ENCODE data around the gene RHBDL1. TPM values are rescaled to one million over a fixed set of nuclear protein-coding genes. Genes with fewer than 3 reads are reported as not detected.
A peak's percentile ranks its signal among the peaks of the same experiment; 100 is the strongest.

RHBDL1 gene
- total and polyA plus RNA-seq, 2 experiments from 2014 or later, result 8.4 to 10.1 TPM

DNA sequence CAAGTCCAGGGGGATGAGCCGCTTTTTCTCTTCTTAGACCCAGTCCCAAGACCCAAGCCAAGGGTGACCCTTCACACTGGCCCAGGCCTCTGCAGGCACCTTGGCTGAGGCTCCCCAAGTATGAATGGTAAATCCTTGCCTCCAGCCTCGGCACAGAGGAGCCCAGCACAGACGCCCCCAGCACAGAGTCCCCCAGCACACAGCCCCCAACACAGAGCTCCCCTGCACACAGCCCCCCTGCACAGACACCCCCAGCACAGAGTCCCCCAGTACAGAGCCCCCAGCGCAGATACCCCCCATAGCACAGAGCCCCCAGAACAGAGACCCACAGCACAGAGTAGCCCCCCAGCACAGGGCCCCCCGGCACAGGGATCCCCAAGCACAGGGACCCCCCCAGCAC, 34.9 kb upstream of the RHBDL1 start (continued):
- TF ChIP-seq, protein P1, sequence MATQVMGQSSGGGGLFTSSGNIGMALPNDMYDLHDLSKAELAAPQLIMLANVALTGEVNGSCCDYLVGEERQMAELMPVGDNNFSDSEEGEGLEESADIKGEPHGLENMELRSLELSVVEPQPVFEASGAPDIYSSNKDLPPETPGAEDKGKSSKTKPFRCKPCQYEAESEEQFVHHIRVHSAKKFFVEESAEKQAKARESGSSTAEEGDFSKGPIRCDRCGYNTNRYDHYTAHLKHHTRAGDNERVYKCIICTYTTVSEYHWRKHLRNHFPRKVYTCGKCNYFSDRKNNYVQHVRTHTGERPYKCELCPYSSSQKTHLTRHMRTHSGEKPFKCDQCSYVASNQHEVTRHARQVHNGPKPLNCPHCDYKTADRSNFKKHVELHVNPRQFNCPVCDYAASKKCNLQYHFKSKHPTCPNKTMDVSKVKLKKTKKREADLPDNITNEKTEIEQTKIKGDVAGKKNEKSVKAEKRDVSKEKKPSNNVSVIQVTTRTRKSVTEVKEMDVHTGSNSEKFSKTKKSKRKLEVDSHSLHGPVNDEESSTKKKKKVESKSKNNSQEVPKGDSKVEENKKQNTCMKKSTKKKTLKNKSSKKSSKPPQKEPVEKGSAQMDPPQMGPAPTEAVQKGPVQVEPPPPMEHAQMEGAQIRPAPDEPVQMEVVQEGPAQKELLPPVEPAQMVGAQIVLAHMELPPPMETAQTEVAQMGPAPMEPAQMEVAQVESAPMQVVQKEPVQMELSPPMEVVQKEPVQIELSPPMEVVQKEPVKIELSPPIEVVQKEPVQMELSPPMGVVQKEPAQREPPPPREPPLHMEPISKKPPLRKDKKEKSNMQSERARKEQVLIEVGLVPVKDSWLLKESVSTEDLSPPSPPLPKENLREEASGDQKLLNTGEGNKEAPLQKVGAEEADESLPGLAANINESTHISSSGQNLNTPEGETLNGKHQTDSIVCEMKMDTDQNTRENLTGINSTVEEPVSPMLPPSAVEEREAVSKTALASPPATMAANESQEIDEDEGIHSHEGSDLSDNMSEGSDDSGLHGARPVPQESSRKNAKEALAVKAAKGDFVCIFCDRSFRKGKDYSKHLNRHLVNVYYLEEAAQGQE (IDR thresholded peaks at IDR 0.05; ENCODE audit: unreplicated experiment), result no peak
- TF ChIP-seq EZH2 (IDR thresholded peaks at IDR 0.05; ENCODE audit: low read depth, unreplicated experiment), result no peak

DNA sequence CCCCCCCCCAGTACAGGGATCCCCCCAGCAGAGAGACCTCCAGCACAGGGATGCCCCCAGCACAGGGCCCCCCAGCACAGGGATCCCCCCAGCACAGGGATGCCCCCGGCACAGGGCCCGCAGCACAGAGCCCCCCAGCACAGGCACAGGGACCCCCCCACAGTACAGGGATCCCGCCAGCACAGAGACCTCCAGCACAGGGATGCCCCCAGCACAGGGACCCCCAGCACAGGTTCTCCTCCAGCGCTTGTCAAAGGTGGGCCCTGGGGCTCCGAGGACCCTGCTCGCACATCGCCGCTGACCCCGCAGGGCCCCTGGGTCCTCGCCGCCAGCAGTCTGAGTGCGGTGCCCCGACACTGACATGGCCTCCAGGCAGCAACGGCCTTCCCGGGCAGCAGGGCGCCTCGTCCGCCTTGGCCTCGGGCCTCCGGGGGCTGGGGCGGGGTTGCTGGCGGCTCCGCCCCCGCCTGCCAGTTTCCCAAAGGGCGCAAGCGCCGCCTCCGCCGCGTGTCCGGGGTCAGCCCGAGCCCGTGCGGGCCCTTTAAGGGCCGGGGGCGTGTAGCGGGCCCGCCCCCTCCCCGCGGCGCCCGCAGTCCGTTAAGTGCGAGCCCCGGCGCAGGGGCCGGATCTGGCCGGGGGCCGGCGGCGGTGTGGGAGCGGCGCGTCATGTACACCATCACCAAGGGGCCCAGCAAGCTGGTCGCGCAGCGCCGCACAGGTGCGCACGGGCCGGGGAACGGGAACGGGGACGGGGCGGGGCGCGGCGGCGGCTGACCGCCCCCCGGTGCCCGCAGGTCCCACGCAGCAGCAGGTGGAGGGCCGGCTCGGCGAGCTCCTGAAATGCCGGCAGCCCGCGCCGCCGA, 33.9 kb upstream of the RHBDL1 start, which contains the start of gene MCRIP2:
MCRIP2 (plus strand) TSS at position 503 of the 863 bp plus-strand sequence; CDS start at position 667, 164 bp downstream.
- H3K36me3 ChIP-seq (ENCODE audit: insufficient read depth), result no peaks in the 10 kb centered on the region
- ATAC-seq, result peak; percentile 52
- peaks cover 23% of the 10 kb centered on the region for H3K4me1 Mint-ChIP-seq
- H4K20me1 ChIP-seq (replicated peaks; ENCODE audit: insufficient read depth), result no peaks in the 10 kb centered on the region; the same call in 1 of the 2 replicates
- peaks cover 24% of the 10 kb centered on the region for H3K4me1 ChIP-seq (ENCODE audit: insufficient read depth)
- no peak within 1 kb of the TSS for H3K27ac ChIP-seq (ENCODE audit: low read depth)
- H3K27me3 ChIP-seq (ENCODE audit: insufficient read depth), result no peaks in the 10 kb centered on the region
- H2AFZ ChIP-seq, result peak within 1 kb of the TSS; percentile 18
- H3K4me3 ChIP-seq, result peak within 1 kb of the TSS; percentile 74
- peak within 1 kb of the TSS; percentile 80 for H3K4me2 ChIP-seq
- H3K9me2 ChIP-seq (ENCODE audit: insufficient read depth), result no peaks in the 10 kb centered on the region
- H3K4me3 Mint-ChIP-seq, result peak within 1 kb of the TSS; percentile 75
- peak; percentile 92 for DNase-seq (ENCODE audit: low spot score)
- 0 out of 2 replicates have a peak, but pooled peaks cover 6% of the 10 kb centered on the region for H3F3A ChIP-seq (replicated peaks; ENCODE audit: low read depth)
- peaks cover 2% of the 10 kb centered on the region; the same call in 2 of the 3 replicates for H3K9me3 Mint-ChIP-seq
- peaks cover 11% of the 10 kb centered on the region for H3K27me3 Mint-ChIP-seq (ENCODE audit: insufficient read depth, low read depth, poor library complexity)
- H3K27ac Mint-ChIP-seq, result no peak within 1 kb of the TSS
- H3K79me2 ChIP-seq (replicated peaks; ENCODE audit: insufficient read depth), result peaks cover 17% of the 10 kb centered on the region; the same call in 1 of the 2 replicates
- no peak for TF ChIP-seq ZNF331 (CRISPR knock-in tag; IDR thresholded peaks at IDR 0.05; ENCODE audit: low read depth)
- peak; percentile 85 for TF ChIP-seq POLR2AphosphoS5 (IDR thresholded peaks at IDR 0.05; ENCODE audit: low read depth)
- no peaks in the 10 kb centered on the region for H3K36me3 Mint-ChIP-seq (ENCODE audit: low read depth)

DNA sequence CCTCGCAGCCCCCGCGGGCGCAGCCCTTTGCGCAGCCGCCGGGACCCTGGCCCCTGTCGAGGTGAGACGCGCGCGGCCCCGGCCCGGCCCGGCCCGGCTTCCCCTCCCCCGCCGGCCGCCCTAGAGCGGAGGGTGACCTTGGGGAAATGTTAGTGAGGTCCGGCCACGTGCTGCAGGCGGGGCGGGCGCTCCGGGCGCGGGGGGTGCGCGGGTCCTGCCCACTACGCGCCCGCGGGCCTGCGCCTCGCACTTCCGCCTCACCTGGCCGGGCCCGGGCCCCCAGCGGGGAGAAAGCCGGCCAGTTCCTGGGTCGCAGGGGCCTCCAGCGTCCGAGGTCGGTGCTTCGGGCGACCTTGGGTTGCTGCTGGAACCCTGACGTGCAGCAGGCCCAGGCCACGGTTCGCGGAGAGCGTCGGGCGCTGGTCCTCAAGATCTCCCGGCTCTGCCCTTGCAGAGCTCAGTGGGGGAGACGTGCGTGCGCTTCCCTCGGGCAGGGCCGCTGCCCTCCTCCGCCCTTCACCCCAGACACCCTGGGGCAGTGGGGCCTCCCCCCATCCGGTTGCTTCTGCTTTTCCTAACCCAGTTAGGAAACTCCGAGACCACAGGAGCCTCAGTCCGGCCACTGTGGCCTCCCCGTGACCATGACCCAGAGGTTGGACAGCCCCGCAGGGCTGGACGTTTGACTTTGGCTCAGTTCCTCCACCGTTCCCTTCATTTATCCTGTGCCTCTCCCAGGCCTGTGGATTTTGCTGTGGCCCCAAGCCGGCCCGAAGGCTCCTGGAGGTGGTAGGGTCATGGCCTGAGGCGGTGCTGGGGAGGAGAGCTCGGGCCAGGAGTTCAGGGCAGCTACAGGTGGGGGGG, 33.1 kb upstream of the RHBDL1 start:
- H3K4me1 Mint-ChIP-seq, result peaks cover 21% of the 10 kb centered on the region; the same call in 2 of the 3 replicates
- peaks cover 22% of the 10 kb centered on the region for H3K4me1 ChIP-seq (ENCODE audit: insufficient read depth)
- H3K79me2 ChIP-seq (replicated peaks; ENCODE audit: insufficient read depth), result peaks cover 17% of the 10 kb centered on the region; the same call in 1 of the 2 replicates
- peaks cover 8% of the 10 kb centered on the region for H3K27me3 Mint-ChIP-seq (ENCODE audit: insufficient read depth, low read depth, poor library complexity)
- no peaks in the 10 kb centered on the region for H3K9me3 Mint-ChIP-seq
- H3K4me2 ChIP-seq, result peak overlapping the region; percentile 80
- ATAC-seq (peak; percentile 7), DNase-seq (ENCODE audit: low spot score) (peak; percentile 63)
- H3K27ac ChIP-seq (ENCODE audit: low read depth), result no peak overlapping the region
- H3K36me3 ChIP-seq (ENCODE audit: insufficient read depth), result no peaks in the 10 kb centered on the region
- no peaks in the 10 kb centered on the region for H3K36me3 Mint-ChIP-seq (ENCODE audit: low read depth)
- 0 out of 2 replicates have a peak, but pooled peaks cover 4% of the 10 kb centered on the region for H3F3A ChIP-seq (replicated peaks; ENCODE audit: low read depth)
- H2AFZ ChIP-seq, result peak overlapping the region; percentile 18; the same call in 1 of the 2 replicates
- H3K4me3 Mint-ChIP-seq, result peak overlapping the region; percentile 75
- H3K4me3 ChIP-seq, result peak overlapping the region; percentile 74
- H4K20me1 ChIP-seq (replicated peaks; ENCODE audit: insufficient read depth), result no peaks in the 10 kb centered on the region; the same call in 1 of the 2 replicates
- no peak overlapping the region for H3K27ac Mint-ChIP-seq
- no peaks in the 10 kb centered on the region for H3K9me2 ChIP-seq (ENCODE audit: insufficient read depth)
- no peaks in the 10 kb centered on the region for H3K27me3 ChIP-seq (ENCODE audit: insufficient read depth)
- no peak for TF ChIP-seq ZNF114 (CRISPR knock-in tag; IDR thresholded peaks at IDR 0.05)
- TF ChIP-seq, protein P2, sequence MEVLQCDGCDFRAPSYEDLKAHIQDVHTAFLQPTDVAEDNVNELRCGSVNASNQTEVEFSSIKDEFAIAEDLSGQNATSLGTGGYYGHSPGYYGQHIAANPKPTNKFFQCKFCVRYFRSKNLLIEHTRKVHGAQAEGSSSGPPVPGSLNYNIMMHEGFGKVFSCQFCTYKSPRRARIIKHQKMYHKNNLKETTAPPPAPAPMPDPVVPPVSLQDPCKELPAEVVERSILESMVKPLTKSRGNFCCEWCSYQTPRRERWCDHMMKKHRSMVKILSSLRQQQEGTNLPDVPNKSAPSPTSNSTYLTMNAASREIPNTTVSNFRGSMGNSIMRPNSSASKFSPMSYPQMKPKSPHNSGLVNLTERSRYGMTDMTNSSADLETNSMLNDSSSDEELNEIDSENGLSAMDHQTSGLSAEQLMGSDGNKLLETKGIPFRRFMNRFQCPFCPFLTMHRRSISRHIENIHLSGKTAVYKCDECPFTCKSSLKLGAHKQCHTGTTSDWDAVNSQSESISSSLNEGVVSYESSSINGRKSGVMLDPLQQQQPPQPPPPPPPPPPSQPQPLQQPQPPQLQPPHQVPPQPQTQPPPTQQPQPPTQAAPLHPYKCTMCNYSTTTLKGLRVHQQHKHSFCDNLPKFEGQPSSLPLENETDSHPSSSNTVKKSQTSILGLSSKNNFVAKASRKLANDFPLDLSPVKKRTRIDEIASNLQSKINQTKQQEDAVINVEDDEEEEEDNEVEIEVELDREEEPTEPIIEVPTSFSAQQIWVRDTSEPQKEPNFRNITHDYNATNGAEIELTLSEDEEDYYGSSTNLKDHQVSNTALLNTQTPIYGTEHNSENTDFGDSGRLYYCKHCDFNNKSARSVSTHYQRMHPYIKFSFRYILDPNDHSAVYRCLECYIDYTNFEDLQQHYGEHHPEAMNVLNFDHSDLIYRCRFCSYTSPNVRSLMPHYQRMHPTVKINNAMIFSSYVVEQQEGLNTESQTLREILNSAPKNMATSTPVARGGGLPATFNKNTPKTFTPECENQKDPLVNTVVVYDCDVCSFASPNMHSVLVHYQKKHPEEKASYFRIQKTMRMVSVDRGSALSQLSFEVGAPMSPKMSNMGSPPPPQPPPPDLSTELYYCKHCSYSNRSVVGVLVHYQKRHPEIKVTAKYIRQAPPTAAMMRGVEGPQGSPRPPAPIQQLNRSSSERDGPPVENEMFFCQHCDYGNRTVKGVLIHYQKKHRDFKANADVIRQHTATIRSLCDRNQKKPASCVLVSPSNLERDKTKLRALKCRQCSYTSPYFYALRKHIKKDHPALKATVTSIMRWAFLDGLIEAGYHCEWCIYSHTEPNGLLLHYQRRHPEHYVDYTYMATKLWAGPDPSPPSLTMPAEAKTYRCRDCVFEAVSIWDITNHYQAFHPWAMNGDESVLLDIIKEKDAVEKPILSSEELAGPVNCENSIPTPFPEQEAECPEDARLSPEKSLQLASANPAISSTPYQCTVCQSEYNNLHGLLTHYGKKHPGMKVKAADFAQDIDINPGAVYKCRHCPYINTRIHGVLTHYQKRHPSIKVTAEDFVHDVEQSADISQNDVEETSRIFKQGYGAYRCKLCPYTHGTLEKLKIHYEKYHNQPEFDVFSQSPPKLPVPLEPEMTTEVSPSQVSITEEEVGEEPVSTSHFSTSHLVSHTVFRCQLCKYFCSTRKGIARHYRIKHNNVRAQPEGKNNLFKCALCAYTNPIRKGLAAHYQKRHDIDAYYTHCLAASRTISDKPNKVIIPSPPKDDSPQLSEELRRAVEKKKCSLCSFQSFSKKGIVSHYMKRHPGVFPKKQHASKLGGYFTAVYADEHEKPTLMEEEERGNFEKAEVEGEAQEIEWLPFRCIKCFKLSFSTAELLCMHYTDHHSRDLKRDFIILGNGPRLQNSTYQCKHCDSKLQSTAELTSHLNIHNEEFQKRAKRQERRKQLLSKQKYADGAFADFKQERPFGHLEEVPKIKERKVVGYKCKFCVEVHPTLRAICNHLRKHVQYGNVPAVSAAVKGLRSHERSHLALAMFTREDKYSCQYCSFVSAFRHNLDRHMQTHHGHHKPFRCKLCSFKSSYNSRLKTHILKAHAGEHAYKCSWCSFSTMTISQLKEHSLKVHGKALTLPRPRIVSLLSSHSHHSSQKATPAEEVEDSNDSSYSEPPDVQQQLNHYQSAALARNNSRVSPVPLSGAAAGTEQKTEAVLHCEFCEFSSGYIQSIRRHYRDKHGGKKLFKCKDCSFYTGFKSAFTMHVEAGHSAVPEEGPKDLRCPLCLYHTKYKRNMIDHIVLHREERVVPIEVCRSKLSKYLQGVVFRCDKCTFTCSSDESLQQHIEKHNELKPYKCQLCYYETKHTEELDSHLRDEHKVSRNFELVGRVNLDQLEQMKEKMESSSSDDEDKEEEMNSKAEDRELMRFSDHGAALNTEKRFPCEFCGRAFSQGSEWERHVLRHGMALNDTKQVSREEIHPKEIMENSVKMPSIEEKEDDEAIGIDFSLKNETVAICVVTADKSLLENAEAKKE (CRISPR knock-in tag; IDR thresholded peaks at IDR 0.05), result no peak
